GM12878 (cell line): ENCODE data around the gene FAM193A. TPM values are rescaled to one million over a fixed set of nuclear protein-coding genes. Genes with fewer than 3 reads are reported as not detected.
"Not testable (repeated sequence)": the region's sequence is repeated elsewhere in the genome, so short reads cannot be mapped to it uniquely, and the experiment has no call there.

Experiments
- ATAC-seq: fragments of 200-7000 bp; cut with Tn5 transposase; 3 replicates; pipeline ENCODE4 v1.9.1; 2020; ENCODE audit warnings: mild to moderate bottlenecking, moderate library complexity
- BruUV-seq: library from RNA; stranded (reverse); fragments of 400-500 nt; replicated peaks from 2 replicates; lab custom pipeline; 2021; lab: Mats Ljungman, UMichigan
- CTCF ChIA-PET: fragments of 300-600 bp; sonication (Branson Sonifier 250); formaldehyde crosslinking; extraction: SDS; loops from one replicate; lab custom pipeline; 2021; ENCODE audit warnings: inconsistent platforms; lab: Yijun Ruan, JAX
- POLR2A ChIA-PET: fragments of 350-600 bp; formaldehyde crosslinking; extraction: SDS; loops from one replicate; lab custom pipeline; 2021; ENCODE audit warnings: inconsistent platforms; lab: Charles Lee
- RAD21 ChIA-PET: fragments of 300-600 bp; sonication (Branson Sonifier 250); formaldehyde crosslinking; loops from one replicate; lab custom pipeline; 2023; ENCODE audit warnings: antibody characterized with exemption; ENCODE audit not compliant: unreplicated experiment; lab: Charles Lee
- SMC1A ChIA-PET: fragments of 300-600 bp; sonication (Branson Sonifier 250); formaldehyde crosslinking; loops from one replicate; lab custom pipeline; 2023; ENCODE audit not compliant: unreplicated experiment, uncharacterized antibody; lab: Charles Lee
- DNase-seq: peaks from one replicate; pipeline ENCODE4 v3.0.0-alpha.2; 2011; ENCODE audit warnings: low read depth, low spot score
- FAIRE-seq: peaks from 3 replicates; lab custom pipeline; 2011; peaks lifted over from hg19 to GRCh38; lab: Jason Lieb, UNC
- H2AFZ ChIP-seq: 2 replicates; pipeline ENCODE4 v1.6.0; 2011; ENCODE audit warnings: low read depth, low read length, control low read depth; ENCODE audit not compliant: control insufficient read depth
- H3K27ac ChIP-seq: 2 replicates; pipeline ENCODE4 v1.5.1; 2011; ENCODE audit warnings: control low read depth; ENCODE audit not compliant: control insufficient read depth, insufficient read depth
- H3K27me3 ChIP-seq, 2 experiments: replicated peaks in 1 of 2; 2 replicates each; pipeline versions ENCODE4 v1.6.0 to v1.6.1; 2011; ENCODE audit warnings: low read length in 1 of 2; ENCODE audit not compliant: control insufficient read depth in 2 of 2, insufficient read depth in 2 of 2
- H3K36me3 ChIP-seq, 2 experiments: 2 replicates each; pipeline ENCODE4 v1.5.1; 2011; ENCODE audit warnings: low read length in 1 of 2; ENCODE audit not compliant: control insufficient read depth in 2 of 2, insufficient read depth in 2 of 2
- H3K4me1 ChIP-seq: 2 replicates; pipeline ENCODE4 v1.6.1; 2011; ENCODE audit warnings: mild to moderate bottlenecking, low read length, moderate library complexity, mixed read lengths; ENCODE audit not compliant: control insufficient read depth, insufficient read depth
- H3K4me2 ChIP-seq: 2 replicates; pipeline ENCODE4 v1.6.0; 2011; ENCODE audit warnings: control low read depth; ENCODE audit not compliant: control insufficient read depth, insufficient read depth
- H3K4me3 ChIP-seq: fragments of 200-600 bp; sonication (generic); 2 replicates; pipeline ENCODE4 v1.5.1; 2016
- H3K79me2 ChIP-seq: 2 replicates; pipeline ENCODE4 v1.6.0; 2011; ENCODE audit warnings: low read length; ENCODE audit not compliant: control insufficient read depth, insufficient read depth
- H3K9ac ChIP-seq: 2 replicates; pipeline ENCODE4 v1.8.0; 2011; ENCODE audit warnings: low read length, control low read depth, mixed read lengths; ENCODE audit not compliant: control insufficient read depth, insufficient read depth
- H3K9me3 ChIP-seq: replicated peaks from 3 replicates; pipeline ENCODE4 v1.5.1; 2011; ENCODE audit warnings: mild to moderate bottlenecking, low read length; ENCODE audit not compliant: control insufficient read depth, insufficient read depth
- H4K20me1 ChIP-seq: 2 replicates; pipeline ENCODE4 v1.6.0; 2011; ENCODE audit not compliant: control insufficient read depth, insufficient read depth
- KDM1A ChIP-seq: fragments of 200-600 bp; sonication (generic); IDR thresholded peaks from 2 replicates; pipeline ENCODE4 v1.6.1; 2016; ENCODE audit warnings: borderline replicate concordance
- LARP7 ChIP-seq: fragments of 450-650 bp; IDR thresholded peaks from 2 replicates; pipeline ENCODE4 v1.6.1; 2017; ENCODE audit warnings: mild to moderate bottlenecking
- NR2C2 ChIP-seq: IDR thresholded peaks from 2 replicates; pipeline ENCODE4 v1.6.1; 2011; ENCODE audit warnings: borderline replicate concordance, low read depth; ENCODE audit not compliant: control insufficient read depth, insufficient read length
- RAD21 ChIP-seq: IDR thresholded peaks from 2 replicates; pipeline ENCODE4 v1.6.1; 2011; ENCODE audit warnings: mild to moderate bottlenecking, low read depth, low read length, moderate library complexity; ENCODE audit not compliant: insufficient read depth
- RELA ChIP-seq: fragments of 450-650 bp; IDR thresholded peaks from 2 replicates; pipeline ENCODE4 v1.8.0; 2014; ENCODE audit warnings: borderline replicate concordance; ENCODE audit not compliant: partially characterized antibody
- RUNX3 ChIP-seq: IDR thresholded peaks from 2 replicates; pipeline ENCODE4 v1.6.1; 2012; ENCODE audit warnings: low read length, inconsistent platforms
- SMC3 ChIP-seq: IDR thresholded peaks from 2 replicates; pipeline ENCODE4 v1.6.1; 2011; ENCODE audit warnings: low read length, improper control_type of control experiment, borderline replicate concordance
- WGBS: methylation state at CpG from one replicate; pipeline ENCODE4 v1.1.6; 2016; ENCODE audit warnings: low lambda C conversion rate; ENCODE audit not compliant: insufficient replicate concordance, insufficient coverage; ENCODE audit errors: missing lambda C conversion rate; 5-methylcytosine and 5-hydroxymethylcytosine counted together
- in situ Hi-C: fragments of 300-500 bp; cut with MboI; formaldehyde crosslinking; loops from 9 replicates; pipeline ENCODE4 v1.14.3; 2018; ENCODE audit warnings: mixed read lengths
- intact Hi-C: fragments of 100-400 bp; cut with micrococcal nuclease; formaldehyde crosslinking; loops from one replicate; pipeline ENCODE4 v1.14.2; 2022; ENCODE audit not compliant: unreplicated experiment
- polyA plus RNA-seq, 11 experiments: library from polyadenylated mRNA; depleted of rRNA in 4 of 11; unstranded in 6 of 11; stranded (reverse) in 5 of 11; fragments of >200 nt; fragmentation: Nextera tagmentation in 4 of 11; fragmentation: Illumina TruSeq in 1 of 11; extraction: Ambion mirVana in 4 of 11; extraction: Trizol in 1 of 11; gene quantifications; 1 replicate in 1 of 11; 2 replicates in 10 of 11; pipeline versions ENCODE4 v1.2.1 to v1.2.3, GENCODE V29; 2011 to 2016; ENCODE audit warnings: inconsistent platforms in 2 of 11, missing spikeins in 2 of 11, low read depth in 1 of 11
- total RNA-seq, 4 experiments: library from RNA; depleted of rRNA in 3 of 4; stranded (reverse); fragments of >200 nt in 3 of 4; fragmentation: Illumina TruSeq in 1 of 4; extraction: Trizol in 1 of 4; gene quantifications; 2 replicates each; pipeline versions ENCODE4 v1.2.1 to v1.2.3, GENCODE V29; 2013 to 2021
- TF ChIP-seq, protein P1 (sequence below): IDR thresholded peaks from 2 replicates; pipeline ENCODE4 v1.6.1; 2011; ENCODE audit warnings: mild to moderate bottlenecking, low read depth, low read length, moderate library complexity; ENCODE audit not compliant: insufficient replicate concordance
- TF ChIP-seq, protein P2 (sequence below), 3 experiments: IDR thresholded peaks in 2 of 3; conservative IDR thresholded peaks in 1 of 3; 2 replicates each; pipeline ENCODE4 v1.5.1; 2011; ENCODE audit warnings: low read depth in 3 of 3, low read length in 3 of 3, mild to moderate bottlenecking in 3 of 3, control low read depth in 2 of 3, moderate library complexity in 2 of 3, inconsistent platforms in 1 of 3, mixed read lengths in 1 of 3; ENCODE audit not compliant: control insufficient read depth in 2 of 3, insufficient read depth in 1 of 3; ENCODE audit errors: extremely low read depth in 1 of 3

Gene FAM193A
- total and polyA plus RNA-seq, 10 of the 15 experiments (the other 5 are each of a cell fraction or from before 2014, with no cell fraction given): 0.52 to 23.3 (median 7.4) TPM

DNA sequence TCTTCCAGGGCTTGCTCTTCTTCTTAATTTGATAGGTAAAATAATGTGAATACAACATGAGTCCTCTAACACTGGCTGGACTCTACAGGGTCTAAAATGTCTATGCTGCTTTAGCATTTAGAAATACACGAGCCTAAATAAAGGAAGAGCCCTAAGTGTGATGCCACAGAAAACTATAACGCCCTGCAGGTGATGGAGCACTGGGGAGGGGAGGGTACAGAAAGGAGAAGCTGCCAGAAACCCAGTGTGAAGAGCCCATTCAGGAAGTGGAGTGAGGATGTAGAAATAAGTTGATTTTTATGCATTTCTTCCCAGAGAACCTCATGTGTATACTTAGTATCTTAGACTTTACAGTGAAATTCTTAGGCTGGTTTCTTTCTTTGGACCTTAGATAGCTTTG is 136.3 kb downstream of the FAM193A start (continued):
- TF ChIP-seq, protein P1, sequence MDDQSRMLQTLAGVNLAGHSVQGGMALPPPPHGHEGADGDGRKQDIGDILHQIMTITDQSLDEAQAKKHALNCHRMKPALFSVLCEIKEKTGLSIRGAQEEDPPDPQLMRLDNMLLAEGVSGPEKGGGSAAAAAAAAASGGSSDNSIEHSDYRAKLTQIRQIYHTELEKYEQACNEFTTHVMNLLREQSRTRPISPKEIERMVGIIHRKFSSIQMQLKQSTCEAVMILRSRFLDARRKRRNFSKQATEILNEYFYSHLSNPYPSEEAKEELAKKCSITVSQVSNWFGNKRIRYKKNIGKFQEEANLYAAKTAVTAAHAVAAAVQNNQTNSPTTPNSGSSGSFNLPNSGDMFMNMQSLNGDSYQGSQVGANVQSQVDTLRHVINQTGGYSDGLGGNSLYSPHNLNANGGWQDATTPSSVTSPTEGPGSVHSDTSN: no peak
- no peak for TF ChIP-seq RELA

DNA sequence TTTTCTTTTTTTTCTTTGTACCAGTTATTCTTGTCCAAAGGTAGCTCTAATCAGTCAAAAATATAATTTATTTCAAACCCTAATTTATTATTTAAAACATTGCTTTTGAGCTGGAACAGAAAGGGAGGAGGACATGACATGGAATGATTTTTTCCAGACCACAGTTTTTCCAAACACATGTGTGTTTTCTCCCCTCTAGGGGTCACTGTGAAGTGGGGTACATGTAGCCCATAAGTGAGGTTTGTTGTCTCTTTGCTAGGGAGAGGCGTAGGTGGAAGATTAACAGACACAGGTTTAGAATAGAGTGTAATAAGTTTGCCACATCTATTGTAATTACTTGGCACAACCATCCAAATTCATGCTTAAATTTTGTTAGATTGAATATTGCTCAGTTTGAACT is 136.7 kb downstream of the FAM193A start:
- Histone ChIP-seq H2AFZ (no peak overlapping the region), H3K36me3 (peaks cover 15 to 27% of the 10 kb centered on the region in 2 experiments), H3K9ac (no peak overlapping the region), H3K27me3 (no peaks in the 10 kb centered on the region), H3K27ac (no peak overlapping the region), H3K9me3 (no peaks in the 10 kb centered on the region; the same call in 2 of the 3 replicates), H3K4me2 (no peak overlapping the region), H3K4me3 (no peak overlapping the region), H3K4me1 (no peaks in the 10 kb centered on the region), H4K20me1 (no peaks in the 10 kb centered on the region), H3K79me2 (no peaks in the 10 kb centered on the region)
- ATAC-seq (peak; percentile 45; the same call in 2 of the 3 replicates), FAIRE-seq (no peak), DNase-seq (no peak)
- SMC1A ChIA-PET: interaction anchor here (0.6 to 1.6 kb wide), 12 partner anchors 8 to 369 kb away, joined by 3 to 7 read pairs (median 3); no protein-coding TSS in a partner anchor
- no TSS peak for BruUV-seq
- RAD21 ChIA-PET: interaction anchor here (1.0 to 1.7 kb wide), 5 partner anchors 17 to 73 kb away, joined by 3 to 7 read pairs (median 5); no protein-coding TSS in a partner anchor
- 61% methylated on average over 1 of the region's 1 CpG for WGBS
- intact Hi-C loops: no loop called here
- in situ Hi-C loops: no loop called here
- POLR2A ChIA-PET: interaction anchor here (0.7 to 0.9 kb wide), 2 partner anchors 22 to 41 kb away, joined by 3 read pairs; no protein-coding TSS in a partner anchor
- CTCF ChIA-PET: interaction anchor here (0.6 to 2.2 kb wide), 22 partner anchors 10 to 455 kb away, joined by 3 to 12 read pairs (median 3); partner anchors contain the start of gene TNIP2
- peak; percentile 7; the same call in 1 of the 2 replicates for TF ChIP-seq SMC3
- TF ChIP-seq KDM1A: no peak
- TF ChIP-seq RUNX3: peak; percentile 24; the same call in 1 of the 2 replicates
- TF ChIP-seq RAD21: 0 out of 2 replicates have a peak, but pooled peaks have one; percentile 20
- no peak for TF ChIP-seq NR2C2
- TF ChIP-seq, protein P2, sequence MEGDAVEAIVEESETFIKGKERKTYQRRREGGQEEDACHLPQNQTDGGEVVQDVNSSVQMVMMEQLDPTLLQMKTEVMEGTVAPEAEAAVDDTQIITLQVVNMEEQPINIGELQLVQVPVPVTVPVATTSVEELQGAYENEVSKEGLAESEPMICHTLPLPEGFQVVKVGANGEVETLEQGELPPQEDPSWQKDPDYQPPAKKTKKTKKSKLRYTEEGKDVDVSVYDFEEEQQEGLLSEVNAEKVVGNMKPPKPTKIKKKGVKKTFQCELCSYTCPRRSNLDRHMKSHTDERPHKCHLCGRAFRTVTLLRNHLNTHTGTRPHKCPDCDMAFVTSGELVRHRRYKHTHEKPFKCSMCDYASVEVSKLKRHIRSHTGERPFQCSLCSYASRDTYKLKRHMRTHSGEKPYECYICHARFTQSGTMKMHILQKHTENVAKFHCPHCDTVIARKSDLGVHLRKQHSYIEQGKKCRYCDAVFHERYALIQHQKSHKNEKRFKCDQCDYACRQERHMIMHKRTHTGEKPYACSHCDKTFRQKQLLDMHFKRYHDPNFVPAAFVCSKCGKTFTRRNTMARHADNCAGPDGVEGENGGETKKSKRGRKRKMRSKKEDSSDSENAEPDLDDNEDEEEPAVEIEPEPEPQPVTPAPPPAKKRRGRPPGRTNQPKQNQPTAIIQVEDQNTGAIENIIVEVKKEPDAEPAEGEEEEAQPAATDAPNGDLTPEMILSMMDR (IDR thresholded peaks at IDR 0.05 in 2 of 3, conservative IDR thresholded peaks at IDR 0.05 in 1 of 3; ENCODE audit: control insufficient read depth in 2 of 3, extremely low read depth in 1 of 3, insufficient read depth in 1 of 3, low read depth in 3 of 3, low read length in 3 of 3): peak; percentile 21 to 34 (median 31); a peak in 3 of 6 replicates
- no peak for TF ChIP-seq LARP7

DNA sequence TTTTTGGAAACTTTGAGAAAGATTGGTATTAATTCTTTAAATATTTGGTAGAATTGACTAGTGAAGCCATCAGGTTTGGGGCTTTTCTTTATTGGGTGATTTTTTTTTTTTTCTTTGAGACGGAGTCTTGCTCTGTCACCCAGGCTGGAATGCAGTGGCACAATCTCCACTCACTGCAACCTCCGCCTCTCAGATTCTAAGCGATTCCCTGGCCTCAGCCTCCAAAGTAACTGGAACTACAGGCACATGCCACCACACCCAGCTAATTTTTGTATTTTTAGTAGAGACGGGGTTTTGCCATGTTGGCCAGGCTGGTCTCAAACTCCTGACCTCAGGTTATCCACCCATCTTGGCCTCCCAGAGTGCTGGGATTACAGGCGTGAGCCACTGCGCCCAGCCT is 143.3 kb downstream of the FAM193A start:
- H3K79me2 ChIP-seq, H2AFZ ChIP-seq, H3K9me3 ChIP-seq, RAD21 ChIA-PET, BruUV-seq, H4K20me1 ChIP-seq, H3K9ac ChIP-seq, DNase-seq, H3K4me2 ChIP-seq, in situ Hi-C loops, ATAC-seq, H3K27ac ChIP-seq, H3K4me3 ChIP-seq, FAIRE-seq, H3K4me1 ChIP-seq, CTCF ChIA-PET, H3K27me3 ChIP-seq, intact Hi-C loops, SMC1A ChIA-PET: not testable (repeated sequence)
- peaks cover 3 to 17% of the 10 kb centered on the region in 2 experiments for H3K36me3 ChIP-seq
- POLR2A ChIA-PET: interaction anchor here (0.6 kb wide), 1 partner anchor 102 kb away, joined by 4 read pairs; no protein-coding TSS in a partner anchor
- 97% methylated on average over 6 of the region's 6 CpGs for WGBS
